K562 (cell line): Measurements from ENCODE around the gene GNAI2. TPM values are rescaled to one million over a fixed set of nuclear protein-coding genes. Genes with fewer than 3 reads are reported as not detected.
A peak's percentile ranks its signal among the peaks of the same experiment; 100 is the strongest.

ENCODE experiments used
- ATAC-seq: fragments of 200-7000 bp; cut with Tn5 transposase; 3 replicates; pipeline ENCODE4 v1.9.1; 2020; ENCODE audit warnings: moderate library complexity
- BruUV-seq: library from RNA; stranded (reverse); fragments of 400-500 nt; replicated peaks from 2 replicates; lab custom pipeline; 2021; lab: Mats Ljungman, UMichigan
- CTCF ChIA-PET: fragments of 300-600 bp; formaldehyde crosslinking; extraction: SDS; loops from one replicate; lab custom pipeline; 2021; ENCODE audit warnings: low intra/inter-chr PET ratio; lab: Yijun Ruan, JAX
- POLR2A ChIA-PET: fragments of 300-600, 350-650 bp; sonication (Branson Sonifier 250); formaldehyde crosslinking; extraction: SDS; loops from one replicate; lab custom pipeline; 2021; ENCODE audit warnings: antibody characterized with exemption, inconsistent platforms; lab: Yijun Ruan, JAX
- DNase-seq, 4 experiments: peaks; one replicate each; pipeline versions ENCODE4 v3.0.0 to v3.0.0-alpha.2; 2011 to 2018; ENCODE audit warnings: low spot score in 3 of 4, mixed read lengths in 3 of 4; ENCODE audit errors: extremely low read depth in 1 of 4
- FAIRE-seq: peaks from 2 replicates; lab custom pipeline; 2011; peaks lifted over from hg19 to GRCh38; lab: Jason Lieb, UNC
- H2AFZ ChIP-seq: 2 replicates; pipeline ENCODE4 v1.6.0; 2011; ENCODE audit warnings: low read depth, low read length, control low read depth, inconsistent platforms
- H3K27ac ChIP-seq: fragments of 200-600 bp; 3 replicates; pipeline ENCODE4 v1.8.0; 2011; ENCODE audit warnings: low read depth, mild to moderate bottlenecking, control low read depth, inconsistent platforms, low read length, moderate library complexity, mixed read lengths; ENCODE audit errors: extremely low read depth
- H3K27me3 ChIP-seq, 2 experiments: fragments of 300-600 bp in 1 of 2; 2 replicates in 1 of 2; 3 replicates in 1 of 2; pipeline versions ENCODE4 v1.6.0 to v1.8.0; 2011; ENCODE audit warnings: inconsistent platforms in 2 of 2, low read length in 2 of 2, mild to moderate bottlenecking in 1 of 2, mixed read lengths in 1 of 2, moderate library complexity in 1 of 2; ENCODE audit not compliant: control insufficient read depth in 2 of 2, insufficient read depth in 2 of 2
- H3K36me3 ChIP-seq: fragments of 300-600 bp; 3 replicates; pipeline ENCODE4 v1.8.0; 2011; ENCODE audit warnings: mild to moderate bottlenecking, low read length, inconsistent platforms; ENCODE audit not compliant: control insufficient read depth, insufficient read depth
- H3K4me1 ChIP-seq, 2 experiments: fragments of 200-600 bp in 1 of 2; replicated peaks in 1 of 2; 2 replicates in 1 of 2; 3 replicates in 1 of 2; pipeline versions ENCODE4 v1.5.1 to v1.8.0; 2011; ENCODE audit warnings: inconsistent platforms in 2 of 2, low read length in 2 of 2, mild to moderate bottlenecking in 1 of 2, mixed read lengths in 1 of 2, moderate library complexity in 1 of 2; ENCODE audit not compliant: control insufficient read depth in 2 of 2, insufficient read depth in 2 of 2
- H3K4me2 ChIP-seq: 2 replicates; pipeline ENCODE4 v1.6.1; 2011; ENCODE audit warnings: low read length, control low read depth, inconsistent platforms, mixed read lengths; ENCODE audit not compliant: insufficient read depth
- H3K4me3 ChIP-seq: fragments of 200-600 bp; sonication (generic), shearing (Covaris generic); 2 replicates; pipeline ENCODE4 v1.5.1; 2016; ENCODE audit warnings: control low read depth, inconsistent platforms
- H3K79me2 ChIP-seq: fragments of 200-600 bp; 3 replicates; pipeline ENCODE4 v1.8.0; 2011; ENCODE audit warnings: low read length, inconsistent platforms; ENCODE audit not compliant: control insufficient read depth, insufficient read depth
- H3K9ac ChIP-seq, 2 experiments: 2 replicates each; pipeline versions ENCODE4 v1.6.0 to v1.6.1; 2011; ENCODE audit warnings: low read depth in 2 of 2, low read length in 2 of 2, control low read depth in 1 of 2, inconsistent platforms in 1 of 2, mild to moderate bottlenecking in 1 of 2, mixed read lengths in 1 of 2; ENCODE audit not compliant: insufficient read depth in 1 of 2
- H3K9me1 ChIP-seq: one replicate; pipeline ENCODE4 v1.6.0; 2011; ENCODE audit warnings: inconsistent platforms, mild to moderate bottlenecking, low read length, moderate library complexity; ENCODE audit not compliant: control insufficient read depth, insufficient read depth
- H3K9me3 ChIP-seq: replicated peaks from 2 replicates; pipeline ENCODE4 v1.5.1; 2011; ENCODE audit warnings: low read depth, low read length, inconsistent platforms; ENCODE audit not compliant: control insufficient read depth, insufficient read depth
- H4K20me1 ChIP-seq: replicated peaks from 2 replicates; pipeline ENCODE4 v1.6.1; 2011; ENCODE audit warnings: low read length, inconsistent platforms, mixed read lengths; ENCODE audit not compliant: control insufficient read depth, insufficient read depth
- ETV6 ChIP-seq, 3 experiments: fragments of 150-350 bp in 1 of 3; sonication (generic) in 1 of 3; formaldehyde crosslinking in 1 of 3; IDR thresholded peaks; 2 replicates each; pipeline versions ENCODE4 v1.6.1 to v1.8.0; 2014 to 2022; ENCODE audit warnings: borderline replicate concordance in 2 of 3, low read depth in 2 of 3, antibody characterized with exemption in 1 of 3, low read length in 1 of 3, mild to moderate bottlenecking in 1 of 3, missing genetic modification reagents in 1 of 3
- KLF1 ChIP-seq: fragments of 450-650 bp; IDR thresholded peaks from 2 replicates; pipeline ENCODE4 v1.6.1; 2016; ENCODE audit warnings: missing genetic modification characterization, missing compliant biosample characterization
- NR2C2 ChIP-seq, 2 experiments: fragments of 200-800 bp in 1 of 2; sonication (Bioruptor generic) in 1 of 2; sonication (generic) in 1 of 2; formaldehyde crosslinking in 1 of 2; IDR thresholded peaks; 2 replicates each; pipeline versions ENCODE4 v1.6.1 to v1.8.0; 2016 to 2022; ENCODE audit warnings: mild to moderate bottlenecking in 1 of 2, missing compliant biosample characterization in 1 of 2, missing genetic modification characterization in 1 of 2, missing genetic modification reagents in 1 of 2
- POLR2G ChIP-seq: fragments of 200-400 bp; formaldehyde crosslinking; IDR thresholded peaks from 2 replicates; pipeline ENCODE4 v1.6.1; 2017; ENCODE audit warnings: low read depth, mild to moderate bottlenecking, antibody characterized with exemption, low read length, moderate library complexity
- RBFOX2 ChIP-seq: fragments of 200-400 bp; formaldehyde crosslinking; IDR thresholded peaks from 2 replicates; pipeline ENCODE4 v1.6.1; 2017; ENCODE audit warnings: low read depth, mild to moderate bottlenecking, low read length, moderate library complexity
- ZFP30 ChIP-seq: fragments of 250-450 bp; sonication (Bioruptor Pico); IDR thresholded peaks from 2 replicates; pipeline ENCODE4 v1.8.0; 2022; ENCODE audit warnings: moderate library complexity, mild to moderate bottlenecking, inconsistent platforms, borderline replicate concordance
- ZNF75A ChIP-seq: fragments of 450-650 bp; formaldehyde crosslinking; IDR thresholded peaks from 2 replicates; pipeline ENCODE4 v1.4.0; 2020; ENCODE audit warnings: mild to moderate bottlenecking
- ZNF76 ChIP-seq: fragments of 250-450 bp; sonication (Bioruptor Pico); IDR thresholded peaks from 2 replicates; pipeline ENCODE4 v1.4.0; 2020; ENCODE audit warnings: mild to moderate bottlenecking, moderate library complexity, borderline replicate concordance
- ZSCAN29 ChIP-seq: fragments of 450-650 bp; IDR thresholded peaks from 2 replicates; pipeline ENCODE4 v1.6.1; 2017
- WGBS: fragments of 100-300 bp; shearing (Covaris generic); methylation state at CpG from one replicate; pipeline ENCODE4 v1.1.6; 2016; ENCODE audit warnings: low coverage, mixed read lengths; ENCODE audit not compliant: insufficient coverage; ENCODE audit errors: missing lambda C conversion rate; 5-methylcytosine and 5-hydroxymethylcytosine counted together
- in situ Hi-C: fragments of 300-500 bp; cut with MboI; formaldehyde crosslinking; loops from 4 replicates; pipeline ENCODE4 v1.15.0; 2018; ENCODE audit warnings: inconsistent platforms, mixed read lengths
- intact Hi-C: fragments of 100-400 bp; cut with micrococcal nuclease; formaldehyde crosslinking; loops from 2 replicates; pipeline ENCODE4 v1.14.2; 2022
- polyA plus RNA-seq, 8 experiments: library from polyadenylated mRNA; depleted of rRNA in 4 of 8; stranded (reverse) in 5 of 8; unstranded in 3 of 8; fragments of >200 nt; fragmentation: Nextera tagmentation in 2 of 8; fragmentation: Illumina TruSeq in 1 of 8; extraction: Ambion mirVana in 2 of 8; extraction: Trizol in 1 of 8; gene quantifications; 2 replicates each; pipeline versions ENCODE4 v1.2.1 to v1.2.3, GENCODE V29; 2011 to 2014; ENCODE audit warnings: inconsistent platforms in 1 of 8, missing spikeins in 1 of 8
- total RNA-seq, 7 experiments: library from RNA; depleted of rRNA in 6 of 7; stranded (reverse); fragments of >200 nt in 6 of 7; fragmentation: Illumina TruSeq in 2 of 7; extraction: Trizol in 2 of 7; gene quantifications; 2 replicates each; pipeline versions ENCODE4 v1.2.1 to v1.2.3, GENCODE V29; 2011 to 2021; ENCODE audit warnings: low replicate concordance in 1 of 7
- TF ChIP-seq, protein P1 (sequence below): fragments of 450-650 bp; IDR thresholded peaks from 2 replicates; pipeline ENCODE4 v1.6.1; 2016; ENCODE audit warnings: borderline replicate concordance
- TF ChIP-seq, protein P2 (sequence below): fragments of 450-650 bp; formaldehyde crosslinking; conservative IDR thresholded peaks from 2 replicates; pipeline ENCODE4 v1.4.0; 2022; ENCODE audit warnings: mild to moderate bottlenecking, missing genetic modification characterization

GNAI2 gene
- total and polyA plus RNA-seq, 9 of the 15 experiments (the other 6 are each of a cell fraction or from before 2014, with no cell fraction given): 1.1 to 72.2 (median 42.7) TPM

DNA sequence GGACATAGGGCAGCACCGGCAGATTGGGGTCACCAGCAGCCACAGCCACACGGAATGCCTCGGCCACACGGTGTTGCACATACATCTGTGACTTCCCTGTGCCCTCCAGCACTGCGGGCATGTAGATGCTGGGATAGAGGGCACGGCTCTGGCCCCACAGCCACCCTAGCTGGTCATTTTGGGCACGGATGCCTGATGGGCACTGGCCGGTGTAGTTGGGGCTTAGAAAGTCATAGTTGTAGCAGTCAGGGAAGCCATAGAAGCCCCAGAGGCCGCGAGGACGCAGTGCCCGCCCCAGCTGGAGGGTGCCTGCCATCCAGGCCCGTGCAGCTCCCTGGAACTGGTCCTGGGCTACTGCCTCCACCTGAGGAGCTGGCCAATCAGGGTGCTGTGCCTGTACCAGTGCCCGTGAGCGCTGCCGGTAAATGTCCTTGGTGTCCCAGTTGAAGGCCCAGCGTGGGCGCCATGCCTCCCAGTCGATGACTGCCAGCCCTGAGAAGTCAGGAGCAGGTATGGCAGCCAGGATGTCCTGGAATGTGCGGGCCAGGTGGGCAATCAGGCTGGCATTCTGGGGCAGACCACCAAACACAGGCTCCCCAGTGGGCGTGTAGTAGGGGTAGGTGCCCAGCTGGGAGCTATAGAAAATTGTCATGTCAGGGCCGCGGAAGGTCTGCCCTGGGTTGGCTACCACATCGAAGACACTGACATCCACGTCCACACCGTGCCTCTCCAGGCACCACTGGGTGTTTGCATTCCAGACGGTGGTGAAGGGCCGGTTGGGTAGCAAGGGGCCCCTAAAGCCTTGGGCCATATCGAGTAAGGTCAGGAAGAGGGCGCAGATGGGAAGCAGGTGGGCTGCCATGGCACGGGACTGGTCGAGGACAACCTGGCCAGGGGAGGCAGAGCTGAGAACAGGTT lies 66.3 kb downstream of the GNAI2 start:
- no peak for ATAC-seq
- ChIA-PET CTCF (no interaction called here), POLR2A (interaction anchor here (0.5 to 1.5 kb wide), 9 partner anchors 11 to 51 kb away, joined by 3 to 5 read pairs (median 4); partner anchors contain the start of gene LSMEM2)
- Histone ChIP-seq H3K4me1 (peaks cover 25 to 53% of the 10 kb centered on the region in 2 experiments; a peak in 4 of 5 replicates), H4K20me1 (no peaks in the 10 kb centered on the region), H3K79me2 (peaks cover 47% of the 10 kb centered on the region)
- intact Hi-C loops: no loop called here
- no TSS peak for BruUV-seq
- TF ChIP-seq ZSCAN29 (no peak), ZNF75A (CRISPR knock-in tag) (no peak), ZNF76 (CRISPR knock-in tag) (no peak), KLF1 (tag) (no peak), ETV6 (IDR thresholded peaks at IDR 0.05; ENCODE audit: borderline replicate concordance in 1 of 2, low read depth in 2 of 2, low read length in 1 of 2) (no peak), ETV6 (CRISPR knock-in tag; IDR thresholded peaks at IDR 0.05; ENCODE audit: borderline replicate concordance) (no peak), POLR2G (0 out of 2 replicates have a peak, but pooled peaks have one; percentile 11), ZFP30 (CRISPR knock-in tag) (no peak), RBFOX2 (peak; percentile 27; the same call in 1 of the 2 replicates), NR2C2 (CRISPR knock-in tag; IDR thresholded peaks at IDR 0.05) (no peak), NR2C2 (tag; IDR thresholded peaks at IDR 0.05) (0 out of 2 replicates have a peak, but pooled peaks have one; percentile 12)
- TF ChIP-seq, protein P1, sequence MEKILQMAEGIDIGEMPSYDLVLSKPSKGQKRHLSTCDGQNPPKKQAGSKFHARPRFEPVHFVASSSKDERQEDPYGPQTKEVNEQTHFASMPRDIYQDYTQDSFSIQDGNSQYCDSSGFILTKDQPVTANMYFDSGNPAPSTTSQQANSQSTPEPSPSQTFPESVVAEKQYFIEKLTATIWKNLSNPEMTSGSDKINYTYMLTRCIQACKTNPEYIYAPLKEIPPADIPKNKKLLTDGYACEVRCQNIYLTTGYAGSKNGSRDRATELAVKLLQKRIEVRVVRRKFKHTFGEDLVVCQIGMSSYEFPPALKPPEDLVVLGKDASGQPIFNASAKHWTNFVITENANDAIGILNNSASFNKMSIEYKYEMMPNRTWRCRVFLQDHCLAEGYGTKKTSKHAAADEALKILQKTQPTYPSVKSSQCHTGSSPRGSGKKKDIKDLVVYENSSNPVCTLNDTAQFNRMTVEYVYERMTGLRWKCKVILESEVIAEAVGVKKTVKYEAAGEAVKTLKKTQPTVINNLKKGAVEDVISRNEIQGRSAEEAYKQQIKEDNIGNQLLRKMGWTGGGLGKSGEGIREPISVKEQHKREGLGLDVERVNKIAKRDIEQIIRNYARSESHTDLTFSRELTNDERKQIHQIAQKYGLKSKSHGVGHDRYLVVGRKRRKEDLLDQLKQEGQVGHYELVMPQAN: no peak
- TF ChIP-seq, protein P2, sequence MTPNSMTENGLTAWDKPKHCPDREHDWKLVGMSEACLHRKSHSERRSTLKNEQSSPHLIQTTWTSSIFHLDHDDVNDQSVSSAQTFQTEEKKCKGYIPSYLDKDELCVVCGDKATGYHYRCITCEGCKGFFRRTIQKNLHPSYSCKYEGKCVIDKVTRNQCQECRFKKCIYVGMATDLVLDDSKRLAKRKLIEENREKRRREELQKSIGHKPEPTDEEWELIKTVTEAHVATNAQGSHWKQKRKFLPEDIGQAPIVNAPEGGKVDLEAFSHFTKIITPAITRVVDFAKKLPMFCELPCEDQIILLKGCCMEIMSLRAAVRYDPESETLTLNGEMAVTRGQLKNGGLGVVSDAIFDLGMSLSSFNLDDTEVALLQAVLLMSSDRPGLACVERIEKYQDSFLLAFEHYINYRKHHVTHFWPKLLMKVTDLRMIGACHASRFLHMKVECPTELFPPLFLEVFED: no peak
- TF ChIP-seq, all 486 proteins: peak for 3
- peaks cover 12% of the 10 kb centered on the region; the same call in 2 of the 3 replicates for H3K36me3 ChIP-seq
- H3K4me3 ChIP-seq: peak overlapping the region; percentile 45
- peak overlapping the region; percentile 80 for H3K4me2 ChIP-seq
- H3K27ac ChIP-seq: peak overlapping the region; percentile 83
- no peak for DNase-seq
- WGBS: 76% methylated on average over 15 of the region's 32 CpGs
- H3K9ac ChIP-seq: peak overlapping the region; percentile 68 to 93
- H2AFZ ChIP-seq: no peak overlapping the region
- H3K9me3 ChIP-seq: no peaks in the 10 kb centered on the region
- in situ Hi-C loops: no loop called here
- H3K27me3 ChIP-seq: no peaks in the 10 kb centered on the region
- FAIRE-seq: no peak
- H3K9me1 ChIP-seq: no peaks in the 10 kb centered on the region
